Astrocyte of the spinal cord (primary cell): ENCODE results near the gene CHRNA4.

ENCODE experiments used
- DNase-seq: peaks from one replicate; pipeline ENCODE4 v3.0.0; 2011; ENCODE audit warnings: low read depth, low spot score
- H3K4me3 ChIP-seq: 2 replicates; pipeline ENCODE4 v1.5.1; 2011; ENCODE audit warnings: low read depth, mild to moderate bottlenecking, low read length, moderate library complexity
- in situ Hi-C: cut with HindIII; loops from 2 replicates; pipeline ENCODE4 v1.10.0; 2017; ENCODE audit warnings: low sequenced_read_pairs
- TF ChIP-seq, protein P1 (sequence below): IDR thresholded peaks from 2 replicates; pipeline ENCODE4 v1.5.1; 2012; ENCODE audit warnings: low read depth, mild to moderate bottlenecking, low read length, inconsistent platforms

The CHRNA4 gene

DNA sequence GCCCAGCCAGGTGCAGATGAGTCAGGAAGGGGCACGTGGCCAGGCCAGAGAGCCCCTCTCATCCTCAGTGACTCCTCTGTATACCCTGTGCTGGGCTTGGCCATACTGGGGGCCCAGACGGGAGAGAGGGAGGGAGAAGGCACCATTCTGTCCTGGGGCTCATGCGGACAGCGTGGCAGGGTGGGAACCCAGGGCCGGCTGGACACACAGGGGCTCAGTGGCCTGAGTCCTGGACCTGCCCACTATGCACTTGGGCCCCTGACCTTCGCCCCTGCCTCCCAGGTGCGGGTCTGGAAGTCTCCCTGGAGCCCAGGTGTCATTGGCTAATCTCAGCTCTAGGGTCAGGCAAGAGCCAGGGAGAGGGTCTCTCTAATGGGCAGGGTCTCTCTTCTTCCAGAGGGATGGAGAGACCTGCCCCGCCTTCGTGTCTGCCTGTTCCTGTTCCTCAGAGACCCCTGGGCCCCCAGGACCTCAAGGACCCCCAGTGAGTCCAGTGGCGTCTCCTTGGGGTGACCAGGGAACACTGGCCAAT is 40.5 kb downstream of the CHRNA4 start:
- in situ Hi-C loops: no loop called here
- DNase-seq: no peak
- no peak overlapping the region for H3K4me3 ChIP-seq
- TF ChIP-seq, protein P1, sequence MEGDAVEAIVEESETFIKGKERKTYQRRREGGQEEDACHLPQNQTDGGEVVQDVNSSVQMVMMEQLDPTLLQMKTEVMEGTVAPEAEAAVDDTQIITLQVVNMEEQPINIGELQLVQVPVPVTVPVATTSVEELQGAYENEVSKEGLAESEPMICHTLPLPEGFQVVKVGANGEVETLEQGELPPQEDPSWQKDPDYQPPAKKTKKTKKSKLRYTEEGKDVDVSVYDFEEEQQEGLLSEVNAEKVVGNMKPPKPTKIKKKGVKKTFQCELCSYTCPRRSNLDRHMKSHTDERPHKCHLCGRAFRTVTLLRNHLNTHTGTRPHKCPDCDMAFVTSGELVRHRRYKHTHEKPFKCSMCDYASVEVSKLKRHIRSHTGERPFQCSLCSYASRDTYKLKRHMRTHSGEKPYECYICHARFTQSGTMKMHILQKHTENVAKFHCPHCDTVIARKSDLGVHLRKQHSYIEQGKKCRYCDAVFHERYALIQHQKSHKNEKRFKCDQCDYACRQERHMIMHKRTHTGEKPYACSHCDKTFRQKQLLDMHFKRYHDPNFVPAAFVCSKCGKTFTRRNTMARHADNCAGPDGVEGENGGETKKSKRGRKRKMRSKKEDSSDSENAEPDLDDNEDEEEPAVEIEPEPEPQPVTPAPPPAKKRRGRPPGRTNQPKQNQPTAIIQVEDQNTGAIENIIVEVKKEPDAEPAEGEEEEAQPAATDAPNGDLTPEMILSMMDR: no peak

DNA sequence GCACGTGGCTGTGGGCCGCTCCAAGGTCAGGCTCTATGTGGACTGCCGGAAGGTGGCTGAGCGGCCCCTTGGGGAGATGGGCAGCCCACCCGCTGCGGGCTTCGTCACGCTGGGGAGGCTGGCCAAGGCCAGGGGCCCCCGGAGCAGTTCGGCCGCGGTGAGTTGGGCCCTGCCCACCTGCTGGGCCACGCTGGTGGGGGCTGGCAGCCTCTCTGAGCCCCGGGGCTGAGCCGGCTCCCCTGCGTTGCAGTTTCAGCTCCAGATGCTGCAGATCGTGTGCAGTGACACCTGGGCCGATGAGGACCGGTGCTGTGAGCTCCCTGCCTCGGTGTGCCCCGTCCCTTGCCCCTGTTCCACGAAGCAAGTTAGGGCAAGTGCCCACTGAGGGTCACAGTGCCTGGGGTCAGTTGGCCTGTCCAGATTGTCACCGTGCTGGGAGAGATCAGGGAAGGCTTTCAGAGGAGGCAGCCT is 41.1 kb downstream of the CHRNA4 start:
- DNase-seq: no peak
- in situ Hi-C loops: no loop called here
- H3K4me3 ChIP-seq: no peak overlapping the region
- TF ChIP-seq, protein P1: no peak

DNA sequence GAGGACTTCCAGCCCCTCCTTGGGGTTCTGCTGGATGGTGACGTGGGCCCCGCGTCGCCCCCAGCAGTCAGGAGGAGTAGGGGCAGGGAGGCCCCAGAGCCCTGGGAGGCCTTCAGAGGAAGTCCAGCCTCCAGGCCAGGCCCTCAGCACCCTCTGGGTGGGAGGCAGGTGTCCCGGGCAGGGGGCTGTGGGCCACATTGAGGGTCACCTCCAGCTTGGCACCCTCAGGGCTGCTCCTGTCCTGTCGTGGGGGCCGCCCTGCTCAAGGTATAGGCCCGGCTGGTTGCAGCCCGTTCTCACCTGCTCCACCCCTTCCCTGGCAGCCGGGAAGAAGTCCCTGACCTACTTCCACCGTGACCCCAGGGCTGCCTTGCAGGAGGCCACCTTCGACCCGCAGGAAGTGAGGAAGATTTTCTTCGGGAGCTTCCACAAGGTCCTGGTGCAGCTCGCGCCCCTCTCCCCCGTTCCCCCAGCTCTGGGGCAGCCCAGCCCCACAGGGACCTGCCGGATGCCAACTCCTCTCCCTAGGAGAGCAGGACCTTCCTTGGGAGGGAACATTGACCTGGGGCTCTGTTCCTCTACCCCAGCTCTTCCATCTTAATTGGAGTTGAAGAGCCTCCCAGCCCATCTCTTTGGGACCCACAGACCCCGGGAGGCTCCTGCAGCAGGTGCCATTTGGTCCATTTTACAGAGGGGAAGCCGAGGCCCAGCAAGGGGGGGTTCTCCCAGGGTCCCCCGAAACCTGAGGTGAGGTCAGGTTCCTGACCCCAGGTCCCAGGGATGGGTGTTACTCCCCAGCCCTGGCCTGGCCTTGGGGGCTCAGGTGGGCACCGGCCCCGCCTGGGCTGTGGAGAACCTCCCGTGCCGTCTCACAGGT is 41.7 kb downstream of the CHRNA4 start:
- in situ Hi-C loops: no loop called here
- TF ChIP-seq, protein P1: no peak
- DNase-seq: no peak
- no peak overlapping the region for H3K4me3 ChIP-seq

DNA sequence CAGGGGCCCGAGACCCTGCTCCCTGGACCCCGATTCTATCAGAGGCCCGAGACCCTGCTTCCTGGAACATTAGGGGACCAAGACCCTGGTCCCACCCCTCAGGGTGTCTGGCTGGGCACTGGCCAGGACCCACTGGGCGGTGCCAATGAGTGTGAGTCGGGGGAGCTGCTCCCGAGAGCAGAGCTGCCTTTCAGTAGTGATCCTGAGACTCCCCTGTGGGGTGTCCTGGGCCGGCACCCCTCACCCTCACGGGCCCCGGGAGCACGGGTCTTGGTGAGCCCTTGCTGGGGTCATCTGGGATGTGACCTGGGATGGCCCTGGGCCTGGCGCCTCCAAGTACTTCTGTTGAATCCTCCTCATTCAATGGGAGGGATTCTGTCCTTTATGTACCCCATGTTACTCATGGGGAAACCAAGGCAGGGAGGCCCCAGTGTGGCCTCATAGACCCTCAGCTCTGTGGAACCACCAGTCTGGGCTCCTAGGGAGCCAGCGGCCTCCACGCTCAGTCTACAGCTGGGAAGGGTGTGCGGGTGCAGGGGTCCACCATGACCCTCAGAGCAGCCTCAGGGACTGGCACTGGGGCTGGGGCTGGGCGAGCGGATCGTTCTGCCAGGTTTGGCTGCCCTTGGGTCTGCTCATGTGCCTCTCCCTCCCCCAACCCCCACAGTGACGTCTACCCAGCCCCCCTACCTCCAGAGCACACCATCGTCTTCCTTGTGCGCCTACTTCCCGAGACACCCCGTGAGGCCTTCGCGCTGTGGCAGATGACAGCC is 42.6 kb downstream of the CHRNA4 start:
- no peak overlapping the region for H3K4me3 ChIP-seq
- TF ChIP-seq, protein P1: no peak
- in situ Hi-C loops: no loop called here
- no peak for DNase-seq

DNA sequence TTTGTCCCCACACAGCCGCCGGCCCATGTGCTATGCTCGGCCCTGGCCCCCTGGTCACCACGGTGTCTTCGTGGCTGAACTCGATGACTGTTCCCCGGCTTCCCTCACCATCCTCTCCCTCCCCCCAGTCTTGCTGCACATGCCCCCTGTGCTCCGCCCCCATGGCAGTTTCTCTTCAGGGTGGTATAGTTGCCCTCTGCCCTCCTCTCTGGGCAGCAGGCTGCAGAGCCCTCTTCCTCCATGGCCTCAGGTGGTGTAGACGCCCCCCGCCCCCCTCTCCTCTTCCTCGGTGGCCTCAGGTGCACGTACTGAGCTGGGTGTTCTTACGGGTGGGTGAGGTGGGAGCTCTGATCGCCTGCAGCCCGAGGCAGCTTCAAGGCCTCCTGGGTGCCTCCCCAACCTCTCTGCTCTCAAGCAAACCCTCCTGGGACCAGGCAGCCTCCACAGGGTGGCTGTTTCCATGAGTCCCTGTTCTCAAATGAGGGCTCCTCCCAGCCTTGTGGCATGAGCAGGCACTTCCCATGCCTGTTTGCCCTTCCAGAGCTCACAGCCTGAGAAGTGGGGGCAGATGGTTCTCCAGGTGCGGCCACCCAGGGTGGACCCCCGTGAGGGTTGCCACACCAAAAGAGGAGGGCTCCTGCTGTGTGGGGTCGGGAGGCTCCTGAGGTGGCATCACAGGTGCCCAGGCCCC is 43.4 kb downstream of the CHRNA4 start:
- TF ChIP-seq, protein P1: no peak
- in situ Hi-C loops: no loop called here
- no peak for DNase-seq
- H3K4me3 ChIP-seq: no peak overlapping the region

DNA sequence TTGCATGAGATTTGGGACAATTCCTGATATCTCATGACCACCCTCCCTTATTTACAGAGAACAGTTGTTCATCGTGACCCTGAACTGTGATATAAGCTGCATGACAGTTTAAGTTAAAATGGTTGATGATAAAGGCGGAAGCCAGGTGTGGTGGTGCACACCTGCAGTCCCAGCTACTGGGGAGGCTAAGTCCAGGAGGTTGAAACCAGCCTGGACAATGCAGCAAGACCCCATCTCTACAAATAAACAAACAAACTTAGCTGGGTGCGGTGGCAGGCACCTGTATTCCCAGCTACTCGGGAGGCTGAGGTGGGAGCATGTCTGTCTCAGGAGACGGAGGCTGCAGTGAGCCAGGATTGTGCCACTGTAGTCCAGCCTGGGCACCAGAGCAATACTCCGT is 44.1 kb downstream of the CHRNA4 start:
- H3K4me3 ChIP-seq: no peak overlapping the region
- TF ChIP-seq, protein P1: no peak
- DNase-seq: no peak
- in situ Hi-C loops: no loop called here
